Testis (tissue), 2 donors: Measurements from ENCODE around the gene PPY.

ENCODE experiments used
- CTCF ChIP-seq, 3 experiments: fragments of 450-650 bp in 2 of 3; fragments of 200-600 bp in 1 of 3; sonication (generic) in 1 of 3; IDR thresholded peaks; one replicate each; pipeline ENCODE4 v1.5.1; 2016 to 2019; ENCODE audit warnings: antibody characterized with exemption in 3 of 3, mild to moderate bottlenecking in 2 of 3, moderate library complexity in 1 of 3
- POLR2A ChIP-seq: fragments of 450-650 bp; IDR thresholded peaks from one replicate; pipeline ENCODE4 v1.6.1; 2017; ENCODE audit warnings: antibody characterized with exemption, mild to moderate bottlenecking, moderate library complexity

- peak in 1 of 3 experiments; percentile 2 for TF ChIP-seq CTCF (IDR thresholded peaks at IDR 0.05)
- no peak for TF ChIP-seq POLR2A
Observed at GRCh38 chr17:43918026-43918389, 24.3 kb downstream of the PPY start.
